Right atrium auricular region (tissue), 2 donors: ENCODE measurements around the gene RGL1. TPM values are rescaled to one million over a fixed set of nuclear protein-coding genes. Genes with fewer than 3 reads are reported as not detected.

Source experiments
- DNase-seq: peaks from one replicate; pipeline ENCODE4 v3.0.0-alpha.2; 2019; ENCODE audit warnings: low spot score
- H3K27ac ChIP-seq, 2 donors: fragments of 200-600 bp; sonication (generic); 1 replicate in 1 of 2; 2 replicates in 1 of 2; pipeline ENCODE4 v1.5.1; 2016 to 2019
- H3K27me3 ChIP-seq, 2 donors: fragments of 200-600 bp; sonication (generic); one replicate each; pipeline versions ENCODE4 v1.5.1 to v1.6.0; 2017 to 2019
- H3K36me3 ChIP-seq: fragments of 200-600 bp; sonication (generic); one replicate; pipeline ENCODE4 v1.5.1; 2016
- H3K4me1 ChIP-seq, 2 donors: fragments of 200-600 bp; sonication (generic); one replicate each; pipeline versions ENCODE4 v1.5.1 to v1.6.0; 2017 to 2019
- H3K4me3 ChIP-seq, 2 donors: fragments of 200-600 bp; sonication (generic); 1 replicate in 1 of 2; 2 replicates in 1 of 2; pipeline ENCODE4 v1.5.1; 2017 to 2019; ENCODE audit warnings: mild to moderate bottlenecking in 1 of 2, moderate library complexity in 1 of 2
- H3K9me3 ChIP-seq, 2 donors: fragments of 200-600 bp; sonication (generic); one replicate each; pipeline ENCODE4 v1.5.1; 2019
- CTCF ChIP-seq, 2 donors: fragments of 200-600 bp; sonication (generic); IDR thresholded peaks; one replicate each; pipeline ENCODE4 v1.5.1; 2019; ENCODE audit warnings: antibody characterized with exemption in 2 of 2
- total RNA-seq, 2 donors: library from RNA; depleted of rRNA; stranded (reverse); fragments of >200 nt; gene quantifications; one replicate each; pipeline ENCODE4 v1.1.0, GENCODE V29; 2016

Gene RGL1
- total RNA-seq, 2 donors from 2014 or later = 14.9 to 22.7 TPM

- no peak for DNase-seq
- H3K9me3 ChIP-seq = no peaks in the 10 kb centered on the region
- no peak overlapping the region for H3K4me3 ChIP-seq
- H3K4me1 ChIP-seq = peaks cover 0 to 14% of the 10 kb centered on the region in 2 donors
- no peaks in the 10 kb centered on the region for H3K27me3 ChIP-seq
- H3K27ac ChIP-seq = peak overlapping the region in 1 of 2 donors; percentile 23
- TF ChIP-seq CTCF (IDR thresholded peaks at IDR 0.05) = no peak
- H3K36me3 ChIP-seq = no peaks in the 10 kb centered on the region
These were observed 128.7 kb downstream of the RGL1 start for GRCh38 chr1:183933528-183934179.

GRCh38 chr1:183934314-183934713 is 129.4 kb downstream of the RGL1 start:
- DNase-seq = no peak
- Histone ChIP-seq H3K27ac (peak overlapping the region in 1 of 2 donors; percentile 23), H3K4me1 (peaks cover 0 to 14% of the 10 kb centered on the region in 2 donors), H3K27me3 (no peaks in the 10 kb centered on the region), H3K9me3 (no peaks in the 10 kb centered on the region), H3K36me3 (no peaks in the 10 kb centered on the region), H3K4me3 (no peak overlapping the region)
- TF ChIP-seq CTCF (IDR thresholded peaks at IDR 0.05) = no peak

- DNase-seq = no peak
- H3K36me3 ChIP-seq = peaks cover 4% of the 10 kb centered on the region
- peaks cover 0 to 14% of the 10 kb centered on the region in 2 donors for H3K4me1 ChIP-seq
- no peak overlapping the region for H3K27ac ChIP-seq
- no peaks in the 10 kb centered on the region for H3K27me3 ChIP-seq
- no peaks in the 10 kb centered on the region for H3K9me3 ChIP-seq
- no peak for TF ChIP-seq CTCF (IDR thresholded peaks at IDR 0.05)
- H3K4me3 ChIP-seq = no peak overlapping the region
These were observed 131.1 kb downstream of the RGL1 start for GRCh38 chr1:183936009-183936408.

- Histone ChIP-seq H3K36me3 (peaks cover 4% of the 10 kb centered on the region), H3K4me3 (no peak overlapping the region), H3K4me1 (peaks cover 0 to 14% of the 10 kb centered on the region in 2 donors), H3K27me3 (no peaks in the 10 kb centered on the region), H3K9me3 (no peaks in the 10 kb centered on the region), H3K27ac (no peak overlapping the region)
- DNase-seq = no peak
- TF ChIP-seq CTCF (IDR thresholded peaks at IDR 0.05) = no peak
These were observed 131.9 kb downstream of the RGL1 start for GRCh38 chr1:183936791-183937190.

- Histone ChIP-seq H3K27ac (no peak overlapping the region), H3K4me3 (no peak overlapping the region), H3K4me1 (peaks cover 0 to 10% of the 10 kb centered on the region in 2 donors), H3K27me3 (no peaks in the 10 kb centered on the region), H3K9me3 (no peaks in the 10 kb centered on the region), H3K36me3 (peaks cover 4% of the 10 kb centered on the region)
- TF ChIP-seq CTCF (IDR thresholded peaks at IDR 0.05) = no peak
- no peak for DNase-seq
These were observed 132.7 kb downstream of the RGL1 start for GRCh38 chr1:183937611-183938010.

- Histone ChIP-seq H3K4me1 (no peaks in the 10 kb centered on the region), H3K36me3 (peaks cover 4% of the 10 kb centered on the region), H3K4me3 (no peak overlapping the region), H3K9me3 (no peaks in the 10 kb centered on the region), H3K27ac (no peak overlapping the region), H3K27me3 (no peaks in the 10 kb centered on the region)
- DNase-seq = no peak
- no peak for TF ChIP-seq CTCF (IDR thresholded peaks at IDR 0.05)
These were observed 136.1 kb downstream of the RGL1 start for GRCh38 chr1:183941001-183941400.
